GM21576 (cell line): ENCODE results near the gene HOXB9.

Experiments used
- ATAC-seq: cut with Tn5 transposase; IDR thresholded peaks from one replicate; pipeline ENCODE4 v1.9.1; 2021; ENCODE audit warnings: mild to moderate bottlenecking, moderate library complexity; ENCODE audit not compliant: unreplicated experiment

HOXB9 gene

GRCh38 chr17:48626245-48627117, at the start of gene HOXB9:
Gene HOXB9 (minus strand): TSS chr17:48626358. CDS start chr17:48626269, 89 bp downstream.
- no peak for ATAC-seq

GRCh38 chr17:48672340-48672739, 46.2 kb upstream of the HOXB9 start:
- no peak for ATAC-seq

- ATAC-seq, result no peak
Measured at GRCh38 chr17:48671697-48672171, 45.6 kb upstream of the HOXB9 start.

DNA sequence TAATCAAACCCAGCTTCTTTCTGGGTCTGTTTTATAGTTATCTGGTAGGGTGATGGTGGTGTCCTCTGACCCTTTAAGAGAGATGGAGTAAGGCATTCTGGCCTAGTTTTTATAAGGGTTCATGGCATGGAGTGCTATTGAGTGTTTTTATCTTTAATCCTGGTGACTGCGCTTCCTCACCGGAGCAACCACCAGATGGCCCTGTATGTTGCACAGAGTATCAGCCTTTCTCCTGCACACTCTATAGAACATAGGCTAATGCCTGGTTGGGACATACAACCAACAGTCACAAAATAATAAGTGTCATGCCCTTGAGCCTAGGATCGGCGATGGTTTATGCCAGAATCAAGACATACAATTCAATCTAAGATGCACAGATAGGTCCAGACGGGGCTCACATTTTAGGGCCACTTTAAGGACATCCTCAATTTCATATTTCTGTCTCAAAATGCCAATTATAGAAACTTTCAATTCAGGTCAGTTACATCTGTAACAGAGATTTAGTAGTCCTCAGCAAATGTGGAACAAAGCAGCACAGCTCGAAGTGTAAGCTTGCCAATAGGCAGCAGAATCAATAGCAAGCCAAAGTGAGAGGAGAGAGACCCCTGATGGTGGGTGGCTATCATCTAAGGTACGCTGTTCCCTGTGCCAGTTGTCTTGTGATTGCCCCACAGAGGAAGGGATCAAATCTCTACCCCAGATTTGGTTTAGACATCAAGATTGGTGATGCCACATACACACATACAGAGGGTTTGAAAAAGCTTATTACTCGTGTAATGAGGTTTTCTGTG, 37.2 kb upstream of the HOXB9 start:
- no peak for ATAC-seq

DNA sequence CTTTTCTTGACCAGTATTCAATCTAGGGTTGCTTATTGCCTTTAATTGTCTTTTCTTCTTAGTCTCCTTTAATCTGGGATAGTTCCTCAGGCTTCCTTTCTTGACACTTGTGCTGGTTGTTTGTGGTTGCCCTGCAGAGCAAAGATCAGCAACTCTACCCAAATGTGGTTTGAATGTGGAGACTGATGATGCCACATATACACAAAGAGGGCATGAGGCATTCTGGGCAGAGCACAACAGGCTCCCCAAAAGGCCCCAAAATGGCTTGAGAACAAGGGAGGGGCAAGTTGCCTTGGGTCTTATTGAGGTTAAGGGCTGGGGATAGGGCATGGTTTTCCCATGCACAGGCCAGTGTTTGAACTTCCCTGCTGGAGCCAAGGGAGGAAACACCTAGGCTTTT, 29.8 kb upstream of the HOXB9 start:
- no peak for ATAC-seq

DNA sequence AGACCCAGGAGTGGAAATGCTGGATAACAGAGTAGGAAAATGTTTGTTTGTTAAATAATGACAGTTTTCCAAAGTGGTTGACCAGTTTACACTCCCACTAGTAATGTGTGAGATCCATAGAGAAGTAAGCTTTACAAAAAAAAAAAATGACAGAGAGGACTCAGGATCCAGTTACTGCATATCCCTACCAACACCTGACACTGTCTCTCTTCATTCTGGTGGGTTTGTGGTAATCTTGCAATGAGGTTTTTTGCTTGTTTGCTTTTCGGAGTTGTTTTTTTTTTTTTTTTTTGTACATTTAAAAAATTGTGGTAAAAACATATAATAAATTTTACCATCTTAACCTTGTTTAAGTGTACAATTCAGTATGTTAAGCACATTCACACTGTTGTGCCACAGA, 23.6 kb upstream of the HOXB9 start:
- ATAC-seq, result no peak

DNA sequence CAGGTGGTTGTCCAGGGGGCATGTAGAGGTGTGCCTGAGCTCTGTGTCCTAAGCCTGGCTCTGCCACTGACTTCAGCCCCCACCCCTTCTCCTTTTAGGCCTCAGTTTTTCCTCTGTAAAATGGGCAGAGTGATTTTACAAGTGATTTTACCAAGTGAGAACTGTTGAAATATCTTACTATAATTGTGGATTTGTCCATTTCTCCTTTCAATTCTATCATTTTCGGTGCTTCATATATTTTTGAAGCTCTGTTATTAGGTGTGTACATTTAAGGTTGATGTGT, 21.7 kb upstream of the HOXB9 start:
- no peak for ATAC-seq

- no peak for ATAC-seq
Measured at GRCh38 chr17:48647103-48647962, 21.2 kb upstream of the HOXB9 start.

- ATAC-seq, result no peak
Measured at GRCh38 chr17:48646183-48647102, 20.3 kb upstream of the HOXB9 start.

DNA sequence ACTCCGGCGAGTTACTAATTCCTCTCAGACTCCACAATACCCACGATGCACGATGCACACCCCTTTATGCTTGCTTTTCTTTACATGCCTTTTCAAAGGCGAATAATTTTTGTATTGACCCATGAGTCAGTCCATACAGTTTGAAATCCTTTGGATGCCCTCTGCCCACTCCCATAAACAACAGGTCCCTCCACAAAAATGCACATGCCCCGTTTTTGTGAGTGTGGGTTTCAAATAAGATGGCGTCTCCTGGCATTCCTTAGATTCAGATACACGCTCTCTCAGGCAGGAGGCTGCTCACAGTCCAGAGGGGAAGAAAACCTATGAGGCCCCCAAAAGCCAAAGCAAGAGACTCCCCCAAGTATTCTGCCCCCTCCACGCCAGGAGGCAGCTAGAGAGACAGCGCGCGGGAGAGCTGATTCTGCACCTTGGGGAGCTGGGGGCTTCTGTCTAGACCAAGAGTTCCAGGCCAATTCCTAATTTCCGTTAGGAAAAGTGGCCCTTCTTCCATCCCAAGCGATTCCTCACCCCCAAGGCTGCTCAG, 19.6 kb upstream of the HOXB9 start:
- no peak for ATAC-seq

- no peak for ATAC-seq
Measured at GRCh38 chr17:48644910-48645557, 18.9 kb upstream of the HOXB9 start.

GRCh38 chr17:48644159-48644558, 18.0 kb upstream of the HOXB9 start:
- no peak for ATAC-seq

GRCh38 chr17:48643697-48644012, 17.5 kb upstream of the HOXB9 start:
- ATAC-seq, result no peak

DNA sequence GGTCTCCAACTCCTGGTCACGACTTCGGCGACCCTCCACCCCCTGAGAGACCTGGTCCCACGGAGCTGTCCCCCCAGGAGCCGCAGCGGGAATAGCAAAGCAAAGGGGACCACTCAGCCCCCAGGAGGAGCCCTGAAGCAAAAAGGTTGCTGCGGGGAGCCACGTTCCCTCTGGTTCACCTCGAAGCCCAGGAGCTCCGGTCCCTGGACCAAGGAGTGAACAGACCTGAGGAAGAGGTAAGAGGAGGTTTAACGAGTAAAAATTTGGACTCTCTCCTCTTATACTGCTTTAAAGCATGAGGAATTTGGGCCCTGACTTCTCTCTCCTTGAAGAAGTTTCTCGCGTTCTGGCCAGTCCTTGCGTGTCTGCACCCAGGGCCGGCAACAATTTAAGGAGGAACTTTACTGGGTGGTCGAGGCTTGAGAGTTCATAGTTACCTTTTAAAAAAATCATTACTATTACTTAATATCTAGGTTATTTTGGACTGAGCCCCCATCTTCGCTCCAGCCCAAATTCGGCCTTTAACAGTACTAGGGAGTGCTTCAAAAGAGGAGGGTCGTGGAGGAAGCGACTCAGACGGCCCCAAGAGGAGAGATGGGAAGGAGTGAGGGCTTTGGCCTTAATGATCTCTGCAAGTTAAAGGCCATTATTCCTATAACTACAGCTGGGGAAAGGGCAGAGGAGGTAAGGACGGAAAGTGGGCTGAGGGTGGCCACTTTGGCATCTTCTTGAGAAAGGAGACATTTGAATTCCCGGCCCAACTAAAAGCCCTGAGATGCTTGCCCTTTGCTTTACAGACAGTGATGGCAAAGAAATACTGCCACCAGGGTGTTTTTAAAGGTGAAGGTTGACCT, 16.9 kb upstream of the HOXB9 start:
- no peak for ATAC-seq

DNA sequence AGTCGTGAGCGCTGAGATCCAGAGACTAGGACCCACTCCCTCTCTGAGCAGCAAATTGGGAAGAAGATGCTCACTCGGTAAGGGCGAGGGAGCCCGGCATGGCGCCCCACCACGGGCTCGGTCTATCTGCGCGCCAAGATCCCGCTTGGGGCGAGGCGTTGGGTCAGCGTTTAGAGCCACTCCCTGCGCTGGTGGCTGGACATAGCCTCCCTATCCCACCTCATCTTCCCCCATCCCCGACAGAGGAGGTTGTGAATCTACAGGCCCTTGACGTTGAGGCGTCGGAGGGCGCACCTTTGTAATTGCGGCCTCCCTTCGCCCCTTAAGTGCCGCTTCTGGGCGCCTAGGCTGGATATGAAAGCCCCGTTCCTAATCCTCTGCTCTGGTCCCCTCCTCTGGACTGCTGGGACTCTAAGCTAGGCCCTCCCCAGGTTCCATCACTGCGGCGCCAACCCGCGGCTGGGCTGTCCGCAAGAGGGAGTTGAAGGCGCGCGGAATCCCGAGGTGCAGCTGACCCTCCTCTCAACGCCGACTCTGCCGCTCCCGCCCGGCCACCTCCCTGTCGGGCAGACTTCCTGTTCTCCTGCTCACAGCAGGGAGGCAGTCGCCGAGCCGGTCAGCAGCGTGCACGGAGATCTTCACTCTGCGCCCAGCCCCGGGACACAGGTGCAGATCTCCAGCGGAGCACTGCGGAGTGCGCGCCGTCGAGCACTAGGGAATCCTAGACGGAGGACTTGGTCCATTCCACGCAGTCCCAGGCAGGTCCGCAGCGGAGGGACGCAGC, 16.1 kb upstream of the HOXB9 start:
- ATAC-seq, result no peak

GRCh38 chr17:48641541-48642058, 15.4 kb upstream of the HOXB9 start:
- no peak for ATAC-seq

DNA sequence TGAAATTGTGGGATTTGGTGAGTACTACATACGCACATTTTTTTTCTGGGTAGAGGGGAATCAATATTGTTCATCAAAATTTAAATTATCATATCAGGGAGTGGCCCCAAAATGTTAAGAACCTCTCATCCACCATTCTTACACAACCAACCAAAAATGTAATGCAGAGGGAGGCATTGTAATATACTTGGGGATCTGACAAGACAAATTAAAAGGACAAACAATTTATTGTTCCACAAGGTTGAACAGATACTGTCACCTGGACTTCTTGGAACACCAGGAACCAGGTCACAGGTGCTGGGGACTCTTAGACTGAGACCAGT, 14.7 kb upstream of the HOXB9 start:
- ATAC-seq, result no peak
